Stomach (tissue), 9 donors: ENCODE data around the gene TIMM23B. TPM values are rescaled to one million over a fixed set of nuclear protein-coding genes. Genes with fewer than 3 reads are reported as not detected.
"Not testable (repeated sequence)": the region's sequence is repeated elsewhere in the genome, so short reads cannot be mapped to it uniquely, and the experiment has no call there.

Experiments used
- DNase-seq, 2 donors: peaks; one replicate each; pipeline versions ENCODE4 v3.0.0 to v3.0.0-alpha.2; 2013 to 2019
- H3K27ac ChIP-seq, 5 donors: fragments of 200-600 bp in 4 of 5; sonication (generic) in 4 of 5; one replicate each; pipeline ENCODE4 v1.5.1; 2013 to 2019; ENCODE audit warnings: mild to moderate bottlenecking in 1 of 5, moderate library complexity in 1 of 5
- H3K27me3 ChIP-seq, 3 donors: fragments of 200-600 bp; sonication (generic); one replicate each; pipeline ENCODE4 v1.5.1; 2017 to 2019; ENCODE audit warnings: mixed run types in 1 of 3
- H3K36me3 ChIP-seq, 4 donors: fragments of 200-600 bp; sonication (generic); 1 replicate in 3 of 4; 2 replicates in 1 of 4; pipeline ENCODE4 v1.5.1; 2016 to 2019
- H3K4me1 ChIP-seq, 4 donors: fragments of 200-600 bp; sonication (generic); one replicate each; pipeline ENCODE4 v1.5.1; 2016 to 2019
- H3K4me3 ChIP-seq, 4 donors: fragments of 200-600 bp; sonication (generic) in 3 of 4; one replicate each; pipeline ENCODE4 v1.5.1; 2016 to 2019; ENCODE audit warnings: mild to moderate bottlenecking in 1 of 4
- H3K9me3 ChIP-seq, 4 donors: fragments of 200-600 bp; sonication (generic); one replicate each; pipeline ENCODE4 v1.5.1; 2016 to 2019
- whole genome bisulfite sequencing, 5 donors: extraction: QIAGEN DNeasy Blood & Tissue Kit in 3 of 5; methylation state at CpG; one replicate each; pipeline versions ENCODE4 v1.1.5 to v1.1.7; 2013 to 2018; 5-methylcytosine and 5-hydroxymethylcytosine counted together
- intact Hi-C: fragments of 100-400 bp; cut with DNase I; formaldehyde crosslinking; loops from one replicate; pipeline ENCODE4 v1.15.1; 2023; ENCODE audit warnings: low total_unique reads
- polyA plus RNA-seq, 3 donors: library from polyadenylated mRNA; stranded (reverse); fragments of 200-250 nt; gene quantifications; one replicate each; pipeline ENCODE4 v1.2.3, GENCODE V29; 2013
- total RNA-seq, 5 donors: library from RNA; depleted of rRNA; stranded (reverse); fragments of >200 nt; gene quantifications; one replicate each; pipeline versions ENCODE4 v1.1.0 to v1.2.3, GENCODE V29; 2014 to 2016
- donor health status: healthy with polysubstance abuse.
- donor health status: Bipolar disorder and iron deficiency.
- donor health status: healthy.

Gene TIMM23B
- total and polyA plus RNA-seq, 8 donors, result 3.5 to 46.0 (median 24.9) TPM

GRCh38 chr10:49987207-49987606, 45.4 kb downstream of the TIMM23B start:
- H3K9me3 ChIP-seq, intact Hi-C loops, H3K27ac ChIP-seq, H3K4me3 ChIP-seq, H3K27me3 ChIP-seq, H3K36me3 ChIP-seq, DNase-seq, H3K4me1 ChIP-seq: not testable (repeated sequence)
- 81 to 98% (median 87%) methylated on average over 2 to 3 of the region's 3 CpGs for WGBS, 5 donors

GRCh38 chr10:49988376-49988775, 46.5 kb downstream of the TIMM23B start, which contains the start of gene AGAP6:
TSS of gene AGAP6 (plus strand) at chr10:49988406. CDS start at chr10:49988716, 310 bp downstream.
- H3K9me3 ChIP-seq, H3K4me3 ChIP-seq, DNase-seq, H3K27me3 ChIP-seq, intact Hi-C loops, H3K27ac ChIP-seq, H3K4me1 ChIP-seq: not testable (repeated sequence)
- 93 to 100% (median 97%) methylated on average over 5 to 15 of the region's 18 CpGs for WGBS, 5 donors
- peaks cover 0 to 14% (median 9%) of the 10 kb centered on the region in 4 donors for H3K36me3 ChIP-seq

DNA sequence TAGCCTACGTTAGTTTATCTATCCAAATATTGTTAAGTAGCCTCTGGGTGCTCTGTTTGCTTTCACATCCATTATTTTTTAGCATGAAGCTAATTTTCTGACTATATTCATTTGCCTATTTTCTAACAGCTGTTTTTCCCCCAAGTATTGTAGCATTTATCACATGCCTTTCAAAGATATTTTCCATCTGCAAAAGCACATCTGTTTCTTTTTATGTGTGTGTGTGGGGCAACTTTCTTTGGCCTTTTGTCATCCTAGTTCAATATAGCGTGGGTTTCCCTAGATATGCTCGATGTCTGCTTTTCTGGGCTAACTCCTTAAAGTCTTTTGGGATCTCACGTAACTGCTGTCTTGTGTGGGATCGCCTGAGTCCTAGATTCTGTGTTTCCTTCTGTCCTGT, 53.5 kb downstream of the TIMM23B start:
- H3K9me3 ChIP-seq, H3K27ac ChIP-seq, H3K27me3 ChIP-seq, H3K4me3 ChIP-seq, DNase-seq, intact Hi-C loops, H3K4me1 ChIP-seq: not testable (repeated sequence)
- H3K36me3 ChIP-seq, result peaks cover 0 to 11% (median 10%) of the 10 kb centered on the region in 4 donors
- 82 to 94% (median 87%) methylated on average over 4 to 5 of the region's 5 CpGs for WGBS, 5 donors

GRCh38 chr10:50014024-50014423, 72.2 kb downstream of the TIMM23B start:
- H3K27me3 ChIP-seq, intact Hi-C loops, H3K4me3 ChIP-seq, DNase-seq, H3K27ac ChIP-seq, H3K4me1 ChIP-seq, H3K9me3 ChIP-seq, H3K36me3 ChIP-seq: not testable (repeated sequence)
- WGBS, 5 donors, result 71 to 91% (median 87%) methylated on average over 1 to 7 of the region's 7 CpGs

GRCh38 chr10:50015596-50016220, 73.9 kb downstream of the TIMM23B start:
- H3K9me3 ChIP-seq, H3K36me3 ChIP-seq, intact Hi-C loops, H3K4me1 ChIP-seq, H3K27ac ChIP-seq, H3K27me3 ChIP-seq, H3K4me3 ChIP-seq, DNase-seq: not testable (repeated sequence)
- WGBS, 5 donors, result 65 to 90% (median 76%) methylated on average over 9 of the region's 9 CpGs

DNA sequence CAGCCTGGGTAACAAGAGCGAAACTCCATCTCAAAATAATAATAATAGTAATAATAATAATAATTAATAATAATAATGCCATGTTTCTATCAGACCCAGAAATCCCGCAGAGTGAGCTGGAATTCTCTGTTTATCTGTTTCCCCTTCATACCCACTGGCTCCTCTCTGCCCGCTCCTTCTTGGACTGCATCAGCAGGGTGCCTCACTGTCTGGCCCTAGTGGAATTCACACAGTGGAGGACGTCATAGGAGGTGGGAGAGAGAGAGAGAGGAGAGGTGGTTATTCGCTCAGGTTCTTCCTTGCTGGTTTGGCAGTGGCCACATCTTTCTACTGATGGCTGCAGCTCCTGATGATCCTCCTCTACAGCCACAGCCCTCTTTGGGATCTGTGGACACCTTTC, 75.1 kb downstream of the TIMM23B start:
- DNase-seq, H3K4me3 ChIP-seq, intact Hi-C loops, H3K27me3 ChIP-seq, H3K27ac ChIP-seq, H3K9me3 ChIP-seq, H3K36me3 ChIP-seq, H3K4me1 ChIP-seq: not testable (repeated sequence)
- WGBS, 5 donors, result 77 to 85% (median 83%) methylated on average over 5 of the region's 5 CpGs

DNA sequence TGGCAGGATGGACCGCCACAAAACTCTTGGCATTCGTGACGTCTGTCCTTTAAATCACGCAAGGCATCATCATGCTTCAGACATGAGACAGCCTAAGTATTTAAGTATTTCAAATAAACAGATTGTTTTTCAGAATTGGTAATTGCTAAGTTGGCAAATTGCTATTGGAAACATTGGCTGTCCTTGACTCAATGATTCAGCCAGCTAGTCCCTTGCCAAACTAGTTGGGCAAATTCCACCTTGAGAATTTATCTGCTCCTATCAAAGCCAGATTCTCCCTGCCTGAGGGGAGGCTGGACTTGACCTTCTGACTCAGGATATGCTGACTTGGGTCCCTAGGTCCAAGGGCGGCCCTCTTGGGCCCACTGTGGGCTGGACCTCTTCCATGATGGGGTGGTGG, 75.8 kb downstream of the TIMM23B start:
- H3K27me3 ChIP-seq, DNase-seq, H3K4me1 ChIP-seq, H3K27ac ChIP-seq, intact Hi-C loops, H3K4me3 ChIP-seq, H3K9me3 ChIP-seq, H3K36me3 ChIP-seq: not testable (repeated sequence)
- 70 to 96% (median 78%) methylated on average over 5 of the region's 5 CpGs for WGBS, 5 donors

DNA sequence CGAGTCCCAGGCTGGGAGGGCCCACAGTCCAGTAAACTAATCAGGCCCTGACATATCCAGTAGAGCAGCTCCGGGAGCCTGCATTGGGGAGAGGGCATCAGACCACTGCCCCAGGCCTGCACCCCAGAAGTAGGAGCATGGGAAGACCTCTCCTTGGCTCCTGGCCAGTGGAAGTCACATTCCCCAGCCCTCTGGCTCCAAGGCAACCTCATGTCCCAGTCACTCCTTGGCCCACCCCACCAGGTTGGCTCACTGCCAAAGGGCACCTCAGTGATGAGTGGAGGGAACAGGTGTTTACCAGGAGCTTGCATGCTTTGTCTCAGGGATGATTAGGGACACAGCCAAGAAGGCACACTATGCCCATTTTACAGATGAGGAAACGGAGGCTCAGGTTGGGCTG, 77.4 kb downstream of the TIMM23B start:
- H3K27me3 ChIP-seq, H3K4me3 ChIP-seq, H3K36me3 ChIP-seq, intact Hi-C loops, DNase-seq, H3K27ac ChIP-seq, H3K4me1 ChIP-seq, H3K9me3 ChIP-seq: not testable (repeated sequence)
- WGBS, 5 donors, result 81 to 100% (median 86%) methylated on average over 1 to 3 of the region's 3 CpGs

DNA sequence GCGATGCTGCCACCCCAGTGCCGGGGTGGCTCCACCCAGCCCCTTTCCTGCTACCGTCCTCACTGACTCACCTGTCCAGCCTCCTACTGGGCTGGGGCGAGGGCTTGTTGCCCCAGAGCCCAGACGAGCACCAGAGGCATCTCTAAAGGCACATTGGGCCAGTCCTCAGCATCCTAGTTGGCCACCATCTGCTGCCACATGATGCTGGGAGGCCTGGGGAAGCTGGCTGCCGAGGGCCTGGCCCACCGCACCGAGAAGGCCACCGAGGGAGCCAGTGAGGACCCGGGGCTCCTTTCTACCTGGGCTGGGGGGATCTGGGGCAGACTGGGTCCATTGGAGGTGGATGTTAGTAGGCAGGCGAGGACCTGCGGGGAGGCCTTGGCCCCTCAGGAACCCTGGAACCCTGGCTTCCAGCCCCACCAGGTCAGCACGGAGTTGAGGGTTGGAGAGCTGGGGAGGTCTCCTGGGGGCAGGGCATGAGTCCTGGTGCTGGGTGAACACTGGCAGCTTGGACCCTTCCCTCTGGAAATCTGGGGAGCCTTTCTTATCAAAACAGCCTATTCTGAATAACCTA, 78.7 kb downstream of the TIMM23B start:
- H3K27me3 ChIP-seq, result peaks cover 0 to 14% (median 5%) of the 10 kb centered on the region in 3 donors
- WGBS, 5 donors, result 81 to 88% (median 86%) methylated on average over 6 to 13 of the region's 13 CpGs
- H3K36me3 ChIP-seq, H3K9me3 ChIP-seq, intact Hi-C loops, H3K27ac ChIP-seq, H3K4me1 ChIP-seq, DNase-seq, H3K4me3 ChIP-seq: not testable (repeated sequence)
